H9 (cell line): ENCODE data around the gene PRKACB. TPM values are rescaled to one million over a fixed set of nuclear protein-coding genes. Genes with fewer than 3 reads are reported as not detected.

Source experiments
- DNase-seq: peaks from one replicate; pipeline ENCODE4 v3.0.0-alpha.2; 2017
- H2AFZ ChIP-seq: one replicate; pipeline ENCODE4 v1.6.1; 2013; ENCODE audit warnings: mild to moderate bottlenecking, low read length, control low read depth, moderate library complexity
- H2AK5ac ChIP-seq: 2 replicates; pipeline ENCODE4 v1.6.1; 2013; ENCODE audit warnings: low read length, control low read depth, mixed read lengths; ENCODE audit not compliant: insufficient read length
- H2BK120ac ChIP-seq: one replicate; pipeline ENCODE4 v1.6.1; 2013; ENCODE audit warnings: low read depth, mild to moderate bottlenecking, low read length, control low read depth, inconsistent platforms; ENCODE audit not compliant: poor library complexity, severe bottlenecking
- H2BK12ac ChIP-seq: 2 replicates; pipeline ENCODE4 v1.6.1; 2013; ENCODE audit warnings: low read length, control low read depth, mixed read lengths, low read depth; ENCODE audit not compliant: insufficient read length
- H2BK15ac ChIP-seq: 2 replicates; pipeline ENCODE4 v1.6.1; 2013; ENCODE audit warnings: low read depth, low read length, control low read depth
- H2BK20ac ChIP-seq: one replicate; pipeline ENCODE4 v1.6.1; 2013; ENCODE audit warnings: low read depth, mild to moderate bottlenecking, low read length, control low read depth, inconsistent platforms; ENCODE audit not compliant: poor library complexity, severe bottlenecking
- H2BK5ac ChIP-seq: 2 replicates; pipeline ENCODE4 v1.6.1; 2013; ENCODE audit warnings: low read length, control low read depth, mixed read lengths; ENCODE audit not compliant: insufficient read length
- H3K14ac ChIP-seq: 2 replicates; pipeline ENCODE4 v1.6.1; 2013; ENCODE audit warnings: low read length, control low read depth; ENCODE audit not compliant: insufficient read depth
- H3K18ac ChIP-seq: 2 replicates; pipeline ENCODE4 v1.6.1; 2013; ENCODE audit warnings: low read depth, mild to moderate bottlenecking, mixed read lengths, low read length, control low read depth; ENCODE audit not compliant: insufficient read length
- H3K23ac ChIP-seq: 2 replicates; pipeline ENCODE4 v1.6.1; 2013; ENCODE audit warnings: low read length, control low read depth, mixed read lengths, low read depth; ENCODE audit not compliant: insufficient read length
- H3K23me2 ChIP-seq: 2 replicates; pipeline ENCODE4 v1.6.1; 2013; ENCODE audit warnings: low read depth, mild to moderate bottlenecking, mixed read lengths, low read length, control low read depth; ENCODE audit not compliant: insufficient read length, poor library complexity, severe bottlenecking
- H3K27ac ChIP-seq: 2 replicates; pipeline ENCODE4 v1.5.1; 2013; ENCODE audit warnings: low read length, control low read depth, mixed read lengths, low read depth; ENCODE audit not compliant: insufficient read length
- H3K27me3 ChIP-seq: 2 replicates; pipeline ENCODE4 v1.6.1; 2013; ENCODE audit warnings: low read length, control low read depth, inconsistent platforms; ENCODE audit not compliant: insufficient read depth
- H3K4ac ChIP-seq: 2 replicates; pipeline ENCODE4 v1.6.1; 2013; ENCODE audit warnings: low read depth, mild to moderate bottlenecking, control low read depth, inconsistent platforms, low read length, moderate library complexity
- H3K4me1 ChIP-seq: 2 replicates; pipeline ENCODE4 v1.6.1; 2013; ENCODE audit warnings: low read length, control low read depth, inconsistent platforms; ENCODE audit not compliant: insufficient read depth
- H3K4me2 ChIP-seq: 2 replicates; pipeline ENCODE4 v1.6.1; 2013; ENCODE audit warnings: low read length, control low read depth, mixed read lengths; ENCODE audit not compliant: insufficient read length, insufficient read depth
- H3K56ac ChIP-seq: 2 replicates; pipeline ENCODE4 v1.6.1; 2013; ENCODE audit warnings: low read depth, mild to moderate bottlenecking, mixed read lengths, low read length, control low read depth; ENCODE audit not compliant: insufficient read length
- H3K79me1 ChIP-seq: 2 replicates; pipeline ENCODE4 v1.6.1; 2013; ENCODE audit warnings: low read depth, mild to moderate bottlenecking, moderate library complexity, low read length, control low read depth, inconsistent platforms; ENCODE audit not compliant: insufficient read depth, poor library complexity, severe bottlenecking
- H3K79me2 ChIP-seq: 2 replicates; pipeline ENCODE4 v1.6.1; 2013; ENCODE audit warnings: low read length, control low read depth, inconsistent platforms; ENCODE audit not compliant: insufficient read depth
- H3K9ac ChIP-seq: 2 replicates; pipeline ENCODE4 v1.6.1; 2013; ENCODE audit warnings: low read length, control low read depth, mixed read lengths; ENCODE audit not compliant: insufficient read length; ENCODE audit errors: extremely low read depth
- H3K9me3 ChIP-seq: one replicate; pipeline ENCODE4 v1.6.1; 2013; ENCODE audit warnings: low read depth, low read length, inconsistent platforms; ENCODE audit not compliant: control insufficient read depth
- H3T11ph ChIP-seq: one replicate; pipeline ENCODE4 v1.6.1; 2013; ENCODE audit warnings: mild to moderate bottlenecking, low read length, control low read depth, inconsistent platforms
- H4K20me1 ChIP-seq: one replicate; pipeline ENCODE4 v1.6.1; 2013; ENCODE audit not compliant: control insufficient read depth, insufficient read length, insufficient read depth
- H4K5ac ChIP-seq: 2 replicates; pipeline ENCODE4 v1.6.1; 2013; ENCODE audit warnings: low read depth, mild to moderate bottlenecking, mixed read lengths, low read length, control low read depth; ENCODE audit not compliant: insufficient read length
- H4K8ac ChIP-seq: replicated peaks from 2 replicates; pipeline ENCODE4 v1.6.1; 2013; ENCODE audit warnings: low read length, control low read depth, mixed read lengths, low read depth; ENCODE audit not compliant: insufficient read length
- H4K91ac ChIP-seq: 2 replicates; pipeline ENCODE4 v1.6.1; 2013; ENCODE audit warnings: low read depth, mild to moderate bottlenecking, moderate library complexity, mixed read lengths, low read length, control low read depth; ENCODE audit not compliant: insufficient read length
- H3K27ac Mint-ChIP-seq, 3 experiments: 2 replicates in 2 of 3; 3 replicates in 1 of 3; pipeline ENCODE4 v1.8.0; 2020 to 2021; ENCODE audit warnings: mixed read lengths in 3 of 3, mild to moderate bottlenecking in 1 of 3, moderate library complexity in 1 of 3
- H3K27me3 Mint-ChIP-seq: 2 replicates; pipeline ENCODE4 v1.8.0; 2021; ENCODE audit warnings: low read depth, mild to moderate bottlenecking, moderate library complexity, mixed read lengths
- H3K36me3 Mint-ChIP-seq, 3 experiments: 2 replicates in 2 of 3; 3 replicates in 1 of 3; pipeline ENCODE4 v1.8.0; 2020 to 2021; ENCODE audit warnings: low read depth in 3 of 3, mixed read lengths in 3 of 3; ENCODE audit not compliant: insufficient read depth in 1 of 3
- H3K4me1 Mint-ChIP-seq, 2 experiments: 2 replicates each; pipeline ENCODE4 v1.8.0; 2020; ENCODE audit warnings: mixed read lengths in 2 of 2
- H3K4me3 Mint-ChIP-seq, 2 experiments: 2 replicates in 1 of 2; 3 replicates in 1 of 2; pipeline ENCODE4 v1.8.0; 2020 to 2021; ENCODE audit warnings: mild to moderate bottlenecking in 2 of 2, mixed read lengths in 2 of 2, moderate library complexity in 1 of 2
- H3K9me3 Mint-ChIP-seq, 2 experiments: 2 replicates in 1 of 2; 3 replicates in 1 of 2; pipeline ENCODE4 v1.8.0; 2020; ENCODE audit warnings: mild to moderate bottlenecking in 2 of 2, mixed read lengths in 2 of 2, moderate library complexity in 1 of 2
- CTCF ChIP-seq: fragments of 200-600 bp; sonication (generic); conservative IDR thresholded peaks from 3 replicates; pipeline ENCODE4 v1.8.0; 2021; ENCODE audit warnings: antibody characterized with exemption, mild to moderate bottlenecking
- total RNA-seq: library from RNA; stranded (reverse); gene quantifications from 2 replicates; pipeline ENCODE4 v1.2.1, GENCODE V29; 2021

The PRKACB gene
- total RNA-seq, 1 experiment from 2014 or later = 20.7 TPM

- DNase-seq = no peak
- H3K56ac ChIP-seq = no peak overlapping the region
Measured at GRCh38 chr1:84280912-84281311, 136.8 kb downstream of the PRKACB start.

More at GRCh38 chr1:84280912-84281311, 136.8 kb downstream of the PRKACB start:
- TF ChIP-seq CTCF = no peak
- H3K23ac ChIP-seq = no peak overlapping the region
- no peak overlapping the region for H2BK5ac ChIP-seq
- H2BK120ac ChIP-seq = no peak overlapping the region
- H4K91ac ChIP-seq = no peak overlapping the region
- no peaks in the 10 kb centered on the region for H4K20me1 ChIP-seq
- H3K4me1 ChIP-seq = no peaks in the 10 kb centered on the region
- H4K5ac ChIP-seq = no peak overlapping the region
- H4K8ac ChIP-seq = no peak overlapping the region
- H3K4ac ChIP-seq = no peak overlapping the region
- H2BK12ac ChIP-seq = no peak overlapping the region
- Mint-ChIP-seq H3K4me3 (no peak overlapping the region), H3K9me3 (peaks cover under 1 to 3% of the 10 kb centered on the region in 2 experiments; a peak in 3 of 5 replicates), H3K27ac (no peak overlapping the region), H3K36me3 (peaks cover 0 to 5% (median 2%) of the 10 kb centered on the region in 3 experiments; a peak in 3 of 7 replicates), H3K4me1 (no peaks in the 10 kb centered on the region), H3K27me3 (peaks cover 10% of the 10 kb centered on the region)
- no peak overlapping the region for H2BK15ac ChIP-seq
- H3K4me2 ChIP-seq = no peak overlapping the region
- H3K9ac ChIP-seq = no peak overlapping the region
- H3K27ac ChIP-seq = no peak overlapping the region
- H3K14ac ChIP-seq = no peak overlapping the region
- H3K9me3 ChIP-seq = no peaks in the 10 kb centered on the region
- H2AK5ac ChIP-seq = no peak overlapping the region
- H3K27me3 ChIP-seq = no peaks in the 10 kb centered on the region
- no peaks in the 10 kb centered on the region for H3K79me2 ChIP-seq
- no peaks in the 10 kb centered on the region for H3K23me2 ChIP-seq
- no peaks in the 10 kb centered on the region for H3K79me1 ChIP-seq
- H3T11ph ChIP-seq = no peak overlapping the region
- H2BK20ac ChIP-seq = no peak overlapping the region
- H2AFZ ChIP-seq = no peak overlapping the region
- H3K18ac ChIP-seq = no peak overlapping the region
